GM19035 (cell line): ENCODE results near the gene CKS2.

Experiments
- ATAC-seq: cut with Tn5 transposase; IDR thresholded peaks from one replicate; pipeline ENCODE4 v1.9.1; 2021; ENCODE audit not compliant: unreplicated experiment

Gene CKS2

DNA sequence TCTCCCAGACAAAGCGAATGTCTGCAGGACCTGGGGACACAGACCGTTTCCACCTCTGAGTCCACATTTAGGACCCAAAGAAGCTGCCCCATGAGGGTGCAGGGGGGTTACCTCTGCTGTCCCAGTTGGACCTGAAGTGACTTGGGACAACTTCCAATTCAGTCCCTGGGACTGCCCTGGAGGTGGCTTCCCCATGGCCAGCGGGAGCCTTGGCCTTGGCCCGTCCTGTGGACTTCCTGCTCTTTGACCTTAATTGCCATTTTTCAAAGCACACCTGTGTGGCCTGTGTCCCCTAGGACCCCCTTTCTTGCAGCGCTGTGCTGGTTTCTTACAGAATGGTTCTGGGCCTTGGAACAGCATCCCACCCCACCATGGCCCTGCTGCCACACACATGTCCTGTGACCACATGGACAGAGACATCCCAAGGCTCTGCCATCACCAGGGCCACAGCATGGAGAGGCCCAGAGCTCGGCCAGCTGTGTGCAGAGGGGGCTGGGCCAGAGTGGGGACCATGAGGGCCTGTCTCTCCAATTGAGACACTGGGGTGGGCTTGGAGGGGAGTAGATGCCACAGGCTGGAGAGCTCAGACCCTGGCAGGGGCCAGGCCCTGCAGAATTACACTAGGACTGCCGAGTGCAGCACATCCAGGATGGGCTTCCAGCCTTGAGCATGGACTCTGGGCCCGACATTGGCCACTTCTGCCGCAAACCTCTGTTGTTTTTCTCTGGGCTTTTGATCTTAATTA lies 53.1 kb downstream of the CKS2 start:
- ATAC-seq = no peak

GRCh38 chr9:89364666-89365531 lies 53.9 kb downstream of the CKS2 start:
- no peak for ATAC-seq

- no peak for ATAC-seq
Measured at GRCh38 chr9:89365532-89365912, 54.5 kb downstream of the CKS2 start.
